HG02840 (cell line): Measurements from ENCODE around the gene HMOX2.

Experiments used
- ATAC-seq: cut with Tn5 transposase; IDR thresholded peaks from one replicate; pipeline ENCODE4 v1.9.1; 2021; ENCODE audit warnings: mild to moderate bottlenecking, moderate library complexity, moderate number of reproducible peaks; ENCODE audit not compliant: unreplicated experiment, low FRiP score

The HMOX2 gene

GRCh38 chr16:4550591-4550990 is 74.4 kb downstream of the HMOX2 start:
- ATAC-seq = no peak

GRCh38 chr16:4552541-4552940 is 76.3 kb downstream of the HMOX2 start:
- no peak for ATAC-seq

GRCh38 chr16:4556112-4556511 is 79.9 kb downstream of the HMOX2 start, which contains the start of gene C16orf96:
C16orf96 (plus strand) TSS chr16:4556340; CDS start chr16:4556490, 150 bp downstream.
- no peak for ATAC-seq

- no peak for ATAC-seq
Measured at GRCh38 chr16:4556580-4556979, 80.4 kb downstream of the HMOX2 start.

GRCh38 chr16:4557973-4558372 is 81.8 kb downstream of the HMOX2 start:
- ATAC-seq = no peak
